Liver (tissue), 3 donors: ENCODE data around the gene FGF19.

Experiments
- EGR1 ChIP-seq, 2 donors: IDR thresholded peaks; 2 replicates each; pipeline ENCODE4 v1.6.1; 2016 to 2018; ENCODE audit warnings: antibody characterized with exemption in 2 of 2, low read depth in 2 of 2
- JUND ChIP-seq, 2 donors: IDR thresholded peaks; 2 replicates each; pipeline ENCODE4 v1.6.1; 2016; ENCODE audit warnings: antibody characterized with exemption in 2 of 2
- TF ChIP-seq, protein P1 (sequence below): fragments of 150-350 bp; IDR thresholded peaks from 2 replicates; pipeline ENCODE4 v1.5.1; 2017; ENCODE audit warnings: improper control_type of control experiment, low read depth, low read length; ENCODE audit not compliant: missing input control
- TF ChIP-seq, protein P2 (sequence below): IDR thresholded peaks from 2 replicates; pipeline ENCODE4 v1.6.1; 2016; ENCODE audit warnings: antibody characterized with exemption
- TF ChIP-seq, protein P3 (sequence below): IDR thresholded peaks from 2 replicates; pipeline ENCODE4 v1.6.1; 2016; ENCODE audit warnings: antibody characterized with exemption, mild to moderate bottlenecking
- donor health status: healthy.
- donor health status: healthy.

DNA sequence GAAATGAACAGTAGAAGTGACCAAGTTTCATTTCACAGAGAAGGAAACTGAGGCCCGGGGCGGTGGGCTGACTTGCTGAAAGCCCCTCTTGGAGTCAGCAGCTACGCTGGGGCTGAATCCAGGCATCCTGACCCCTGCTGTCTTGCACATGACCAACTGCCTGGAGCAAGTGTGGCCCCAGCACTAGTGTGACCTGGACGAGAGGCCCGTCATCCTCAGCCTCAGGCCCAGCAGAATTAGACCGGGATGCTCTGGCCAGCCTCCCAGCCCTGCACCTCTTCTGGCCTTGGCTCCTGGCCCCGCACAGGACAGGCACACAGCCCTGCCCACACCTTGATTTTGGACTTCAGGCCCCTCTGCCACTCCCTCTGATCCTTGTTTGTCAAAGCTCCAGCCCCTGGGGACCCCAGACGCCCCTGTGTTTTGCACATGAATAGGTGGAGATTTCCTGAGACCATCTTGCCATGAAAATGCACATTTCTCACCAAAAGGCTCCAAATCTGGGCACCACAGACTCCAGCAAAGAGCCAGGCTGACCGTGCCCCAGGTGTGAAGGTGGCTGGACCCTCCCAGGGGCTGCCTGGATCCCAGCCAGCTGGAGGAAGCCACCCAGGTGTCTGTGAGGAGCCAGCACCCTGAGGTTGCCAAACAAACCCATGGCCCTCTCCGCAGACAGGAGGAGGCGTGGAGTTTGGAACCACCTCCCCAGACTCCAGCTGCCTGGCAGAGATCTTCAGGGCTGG lies 46.5 kb upstream of the FGF19 start:
- TF ChIP-seq, protein P1, sequence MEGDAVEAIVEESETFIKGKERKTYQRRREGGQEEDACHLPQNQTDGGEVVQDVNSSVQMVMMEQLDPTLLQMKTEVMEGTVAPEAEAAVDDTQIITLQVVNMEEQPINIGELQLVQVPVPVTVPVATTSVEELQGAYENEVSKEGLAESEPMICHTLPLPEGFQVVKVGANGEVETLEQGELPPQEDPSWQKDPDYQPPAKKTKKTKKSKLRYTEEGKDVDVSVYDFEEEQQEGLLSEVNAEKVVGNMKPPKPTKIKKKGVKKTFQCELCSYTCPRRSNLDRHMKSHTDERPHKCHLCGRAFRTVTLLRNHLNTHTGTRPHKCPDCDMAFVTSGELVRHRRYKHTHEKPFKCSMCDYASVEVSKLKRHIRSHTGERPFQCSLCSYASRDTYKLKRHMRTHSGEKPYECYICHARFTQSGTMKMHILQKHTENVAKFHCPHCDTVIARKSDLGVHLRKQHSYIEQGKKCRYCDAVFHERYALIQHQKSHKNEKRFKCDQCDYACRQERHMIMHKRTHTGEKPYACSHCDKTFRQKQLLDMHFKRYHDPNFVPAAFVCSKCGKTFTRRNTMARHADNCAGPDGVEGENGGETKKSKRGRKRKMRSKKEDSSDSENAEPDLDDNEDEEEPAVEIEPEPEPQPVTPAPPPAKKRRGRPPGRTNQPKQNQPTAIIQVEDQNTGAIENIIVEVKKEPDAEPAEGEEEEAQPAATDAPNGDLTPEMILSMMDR: no peak
- TF ChIP-seq EGR1 (IDR thresholded peaks at IDR 0.05; ENCODE audit: low read depth in 2 of 2) (no peak), JUND (IDR thresholded peaks at IDR 0.05) (no peak)
- TF ChIP-seq, protein P2, sequence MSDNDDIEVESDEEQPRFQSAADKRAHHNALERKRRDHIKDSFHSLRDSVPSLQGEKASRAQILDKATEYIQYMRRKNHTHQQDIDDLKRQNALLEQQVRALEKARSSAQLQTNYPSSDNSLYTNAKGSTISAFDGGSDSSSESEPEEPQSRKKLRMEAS: no peak
- TF ChIP-seq, protein P3, sequence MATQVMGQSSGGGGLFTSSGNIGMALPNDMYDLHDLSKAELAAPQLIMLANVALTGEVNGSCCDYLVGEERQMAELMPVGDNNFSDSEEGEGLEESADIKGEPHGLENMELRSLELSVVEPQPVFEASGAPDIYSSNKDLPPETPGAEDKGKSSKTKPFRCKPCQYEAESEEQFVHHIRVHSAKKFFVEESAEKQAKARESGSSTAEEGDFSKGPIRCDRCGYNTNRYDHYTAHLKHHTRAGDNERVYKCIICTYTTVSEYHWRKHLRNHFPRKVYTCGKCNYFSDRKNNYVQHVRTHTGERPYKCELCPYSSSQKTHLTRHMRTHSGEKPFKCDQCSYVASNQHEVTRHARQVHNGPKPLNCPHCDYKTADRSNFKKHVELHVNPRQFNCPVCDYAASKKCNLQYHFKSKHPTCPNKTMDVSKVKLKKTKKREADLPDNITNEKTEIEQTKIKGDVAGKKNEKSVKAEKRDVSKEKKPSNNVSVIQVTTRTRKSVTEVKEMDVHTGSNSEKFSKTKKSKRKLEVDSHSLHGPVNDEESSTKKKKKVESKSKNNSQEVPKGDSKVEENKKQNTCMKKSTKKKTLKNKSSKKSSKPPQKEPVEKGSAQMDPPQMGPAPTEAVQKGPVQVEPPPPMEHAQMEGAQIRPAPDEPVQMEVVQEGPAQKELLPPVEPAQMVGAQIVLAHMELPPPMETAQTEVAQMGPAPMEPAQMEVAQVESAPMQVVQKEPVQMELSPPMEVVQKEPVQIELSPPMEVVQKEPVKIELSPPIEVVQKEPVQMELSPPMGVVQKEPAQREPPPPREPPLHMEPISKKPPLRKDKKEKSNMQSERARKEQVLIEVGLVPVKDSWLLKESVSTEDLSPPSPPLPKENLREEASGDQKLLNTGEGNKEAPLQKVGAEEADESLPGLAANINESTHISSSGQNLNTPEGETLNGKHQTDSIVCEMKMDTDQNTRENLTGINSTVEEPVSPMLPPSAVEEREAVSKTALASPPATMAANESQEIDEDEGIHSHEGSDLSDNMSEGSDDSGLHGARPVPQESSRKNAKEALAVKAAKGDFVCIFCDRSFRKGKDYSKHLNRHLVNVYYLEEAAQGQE: no peak
